HEK293 (cell line): ENCODE data around the gene CEP295NL.

Experiments used
- CTCF ChIA-PET: fragments of 350-600 bp; formaldehyde crosslinking; extraction: SDS; loops from one replicate; lab custom pipeline; 2021; ENCODE audit warnings: antibody characterized with exemption; lab: Yijun Ruan, JAX
- POLR2A ChIA-PET: fragments of 300-600 bp; formaldehyde crosslinking; extraction: SDS; loops from one replicate; lab custom pipeline; 2020; ENCODE audit warnings: antibody characterized with exemption, inconsistent platforms; lab: Yijun Ruan, JAX
- H3K27ac ChIP-seq: fragments of 200-500 bp; sonication (Bioruptor generic); 2 replicates; pipeline ENCODE4 v1.5.1; 2014; ENCODE audit warnings: low read depth, low read length, control low read depth, inconsistent platforms; ENCODE audit errors: extremely low read depth
- H3K36me3 ChIP-seq, 2 experiments: fragments of 200-500 bp in 1 of 2; sonication (Bioruptor generic) in 1 of 2; 1 replicate in 1 of 2; 2 replicates in 1 of 2; pipeline ENCODE4 v1.5.1; 2014 to 2017; ENCODE audit warnings: inconsistent platforms in 2 of 2, low read length in 2 of 2; ENCODE audit not compliant: control insufficient read depth in 2 of 2, insufficient read depth in 1 of 2
- H3K4me1 ChIP-seq: fragments of 200-500 bp; sonication (Bioruptor generic); 2 replicates; pipeline ENCODE4 v1.5.1; 2014; ENCODE audit warnings: mild to moderate bottlenecking, low read length, inconsistent platforms; ENCODE audit not compliant: control insufficient read depth, insufficient read depth
- H3K4me3 ChIP-seq: 2 replicates; pipeline ENCODE4 v1.5.1; 2011; ENCODE audit warnings: low read depth, mild to moderate bottlenecking, control low read depth, low read length, moderate library complexity
- H3K9me3 ChIP-seq: fragments of 200-500 bp; sonication (Bioruptor generic); 2 replicates; pipeline ENCODE4 v1.5.1; 2014; ENCODE audit warnings: low read depth, low read length, inconsistent platforms; ENCODE audit not compliant: control insufficient read depth, insufficient read depth
- BCL11A ChIP-seq: fragments of 450-650 bp; formaldehyde crosslinking; IDR thresholded peaks from 2 replicates; pipeline ENCODE4 v1.5.1; 2016; ENCODE audit warnings: low read depth, missing biosample characterization, missing genetic modification characterization
- KLF10 ChIP-seq: fragments of 450-650 bp; IDR thresholded peaks from 2 replicates; pipeline ENCODE4 v1.5.1; 2018; ENCODE audit warnings: missing biosample characterization, mild to moderate bottlenecking, missing genetic modification characterization
- MEIS1 ChIP-seq: sonication (generic); formaldehyde crosslinking; IDR thresholded peaks from 2 replicates; pipeline ENCODE4 v1.8.1; 2022; ENCODE audit warnings: missing genetic modification reagents, mild to moderate bottlenecking, borderline replicate concordance
- PRDM10 ChIP-seq: fragments of 450-650 bp; formaldehyde crosslinking; IDR thresholded peaks from 2 replicates; pipeline ENCODE4 v1.5.1; 2016; ENCODE audit warnings: missing biosample characterization, missing genetic modification characterization
- PRDM2 ChIP-seq: fragments of 450-650 bp; formaldehyde crosslinking; IDR thresholded peaks from 2 replicates; pipeline ENCODE4 v1.5.1; 2016; ENCODE audit warnings: missing biosample characterization, missing genetic modification characterization, borderline replicate concordance
- RBAK ChIP-seq: fragments of 450-650 bp; formaldehyde crosslinking; IDR thresholded peaks from 2 replicates; pipeline ENCODE4 v1.5.1; 2016; ENCODE audit warnings: missing biosample characterization, missing genetic modification characterization
- REPIN1 ChIP-seq: fragments of 450-650 bp; formaldehyde crosslinking; IDR thresholded peaks from 2 replicates; pipeline ENCODE4 v1.5.1; 2017; ENCODE audit warnings: missing biosample characterization, missing genetic modification characterization, low read depth
- SP3 ChIP-seq: fragments of 450-650 bp; formaldehyde crosslinking; IDR thresholded peaks from 2 replicates; pipeline ENCODE4 v1.5.1; 2016; ENCODE audit warnings: missing biosample characterization, missing genetic modification characterization
- ZNF280D ChIP-seq: fragments of 450-650 bp; formaldehyde crosslinking; IDR thresholded peaks from 2 replicates; pipeline ENCODE4 v1.5.1; 2016; ENCODE audit warnings: missing biosample characterization, missing genetic modification characterization
- ZNF350 ChIP-seq: fragments of 450-650 bp; formaldehyde crosslinking; IDR thresholded peaks from 2 replicates; pipeline ENCODE4 v1.5.0; 2017; ENCODE audit warnings: missing biosample characterization, mild to moderate bottlenecking, missing genetic modification characterization
- ZNF394 ChIP-seq: fragments of 450-650 bp; formaldehyde crosslinking; IDR thresholded peaks from 2 replicates; pipeline ENCODE4 v1.5.1; 2016; ENCODE audit warnings: missing biosample characterization, missing genetic modification characterization, mild to moderate bottlenecking, moderate library complexity, borderline replicate concordance
- ZNF423 ChIP-seq: fragments of 450-650 bp; formaldehyde crosslinking; IDR thresholded peaks from 2 replicates; pipeline ENCODE4 v1.5.1; 2016; ENCODE audit warnings: missing biosample characterization, missing genetic modification characterization
- ZNF521 ChIP-seq: fragments of 450-650 bp; formaldehyde crosslinking; IDR thresholded peaks from 2 replicates; pipeline ENCODE4 v1.5.1; 2017; ENCODE audit warnings: missing biosample characterization, mild to moderate bottlenecking, missing genetic modification characterization
- ZNF549 ChIP-seq: fragments of 450-650 bp; IDR thresholded peaks from 2 replicates; pipeline ENCODE4 v1.5.1; 2018; ENCODE audit warnings: missing biosample characterization, missing genetic modification characterization, mild to moderate bottlenecking, inconsistent platforms, moderate library complexity
- ZNF623 ChIP-seq: fragments of 450-650 bp; formaldehyde crosslinking; IDR thresholded peaks from 2 replicates; pipeline ENCODE4 v1.5.1; 2016; ENCODE audit warnings: missing biosample characterization, missing genetic modification characterization
- ZNF626 ChIP-seq: fragments of 450-650 bp; sonication (Bioruptor Pico); formaldehyde crosslinking; IDR thresholded peaks from 2 replicates; pipeline ENCODE4 v1.5.1; 2018; ENCODE audit warnings: missing biosample characterization, missing genetic modification characterization, inconsistent platforms
- ZNF701 ChIP-seq: fragments of 450-650 bp; formaldehyde crosslinking; IDR thresholded peaks from 2 replicates; pipeline ENCODE4 v1.5.1; 2016; ENCODE audit warnings: missing biosample characterization, missing genetic modification characterization

Gene CEP295NL

GRCh38 chr17:78920528-78920927 lies 17.5 kb upstream of the CEP295NL start (continued):
- TF ChIP-seq ZNF701, result no peak
- no peak for TF ChIP-seq ZNF549 (tag by site-specific recombination)
- TF ChIP-seq ZNF623 (tag by site-specific recombination), result no peak
- no peak for TF ChIP-seq ZNF423

- Histone ChIP-seq H3K27ac (no peak overlapping the region), H3K9me3 (no peaks in the 10 kb centered on the region), H3K36me3 (no peaks in the 10 kb centered on the region; a peak in 1 of 3 replicates), H3K4me1 (peaks cover 5% of the 10 kb centered on the region), H3K4me3 (no peak overlapping the region)
- POLR2A ChIA-PET, result interaction anchor here (1.1 kb wide), 1 partner anchor 9 kb away, joined by 4 read pairs; no protein-coding TSS in a partner anchor
- TF ChIP-seq ZNF394, result no peak
- no peak for TF ChIP-seq BCL11A (tag by site-specific recombination)
- TF ChIP-seq ZNF280D, result no peak
- TF ChIP-seq RBAK, result no peak
- no peak for TF ChIP-seq MEIS1
- TF ChIP-seq ZNF626 (tag by site-specific recombination), result no peak
- no peak for TF ChIP-seq ZNF350 (tag by site-specific recombination)
- TF ChIP-seq SP3 (tag by site-specific recombination), result no peak
- no peak for TF ChIP-seq ZNF521 (tag by site-specific recombination)
- TF ChIP-seq REPIN1 (tag by site-specific recombination), result no peak
- no peak for TF ChIP-seq PRDM10 (tag by site-specific recombination)
- CTCF ChIA-PET, result interaction anchor here (0.6 to 1.7 kb wide), 4 partner anchors 51 to 703 kb away, joined by 3 to 7 read pairs (median 3); no protein-coding TSS in a partner anchor
Observed at GRCh38 chr17:78919861-78920450, 17.0 kb upstream of the CEP295NL start.

GRCh38 chr17:78918979-78919378 lies 16.0 kb upstream of the CEP295NL start:
- POLR2A ChIA-PET, result no interaction called here
- Histone ChIP-seq H3K9me3 (no peaks in the 10 kb centered on the region), H3K4me1 (peaks cover 3% of the 10 kb centered on the region), H3K36me3 (no peaks in the 10 kb centered on the region; a peak in 1 of 3 replicates), H3K27ac (no peak overlapping the region), H3K4me3 (no peak overlapping the region)
- CTCF ChIA-PET, result no interaction called here
- TF ChIP-seq PRDM10 (tag by site-specific recombination) (0 out of 2 replicates have a peak, but pooled peaks have one; percentile 24), PRDM2 (tag by site-specific recombination) (no peak), KLF10 (tag by site-specific recombination) (no peak)
